HFF-Myc (cell line): ENCODE data around the gene TMEM184A.
A peak's percentile ranks its signal among the peaks of the same experiment; 100 is the strongest.

ENCODE experiments used
- DNase-seq: peaks from one replicate; pipeline ENCODE4 v3.0.0-alpha.2; 2011; ENCODE audit warnings: low read depth; ENCODE audit errors: extremely low read depth
- H3K4me3 ChIP-seq: replicated peaks from 2 replicates; pipeline ENCODE4 v1.5.1; 2011; ENCODE audit warnings: low read depth, mild to moderate bottlenecking, control low read depth, low read length
- CTCF ChIP-seq: IDR thresholded peaks from 2 replicates; pipeline ENCODE4 v1.5.1; 2012; ENCODE audit warnings: mild to moderate bottlenecking, low read depth, low read length, control low read depth; ENCODE audit errors: missing control alignments

TMEM184A gene

GRCh38 chr7:1538544-1539180, 17.3 kb downstream of the TMEM184A start:
- DNase-seq, result no peak
- H3K4me3 ChIP-seq, result no peak overlapping the region
- TF ChIP-seq CTCF, result no peak

GRCh38 chr7:1537535-1538412, 18.2 kb downstream of the TMEM184A start:
- no peak for TF ChIP-seq CTCF
- peak; percentile 77 for DNase-seq
- H3K4me3 ChIP-seq, result peak overlapping the region; percentile 43

DNA sequence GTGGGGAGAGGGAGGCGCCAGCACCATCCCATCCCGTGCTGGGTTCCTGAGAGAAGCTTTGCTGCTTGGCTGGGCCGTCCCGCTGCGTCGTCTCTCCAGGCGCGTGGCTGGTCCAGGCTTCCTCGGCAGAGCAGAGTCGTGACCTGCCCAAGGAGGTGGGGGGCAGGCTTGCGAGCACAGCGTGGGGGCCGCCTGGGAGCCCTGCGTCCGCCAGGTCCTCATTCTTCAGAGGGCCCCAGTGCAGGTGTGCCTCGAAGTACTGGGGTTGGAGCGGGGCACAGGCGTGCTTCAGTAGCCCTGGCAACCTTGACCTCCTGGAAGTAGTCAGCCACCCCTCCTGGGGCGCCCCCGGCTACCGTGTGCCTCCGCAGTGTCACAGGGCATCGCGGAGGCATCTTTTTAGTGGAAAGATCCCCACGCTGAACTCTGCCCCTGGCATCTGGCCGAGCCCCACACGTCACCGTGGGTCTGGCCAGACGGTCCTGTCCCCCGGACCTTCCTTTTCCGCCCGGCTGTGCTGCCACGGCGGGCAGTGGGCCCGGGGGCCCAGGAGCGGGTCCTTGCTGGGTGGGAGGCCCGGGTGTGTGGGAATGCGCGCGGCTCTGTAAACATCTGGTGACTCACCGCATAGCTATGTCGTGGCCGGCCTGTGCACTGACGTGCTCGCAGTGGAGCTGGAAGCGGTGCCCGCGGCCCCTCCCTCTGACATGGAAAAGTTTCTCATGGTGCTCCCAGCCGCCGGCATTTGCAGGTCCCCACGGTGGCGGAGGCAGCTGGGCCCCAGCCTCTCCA, 19.1 kb downstream of the TMEM184A start:
- peak; percentile 90 for DNase-seq
- no peak for TF ChIP-seq CTCF
- peak overlapping the region; percentile 43 for H3K4me3 ChIP-seq

GRCh38 chr7:1536455-1536742, 19.6 kb downstream of the TMEM184A start:
- H3K4me3 ChIP-seq, result no peak overlapping the region
- no peak for TF ChIP-seq CTCF
- DNase-seq, result no peak

DNA sequence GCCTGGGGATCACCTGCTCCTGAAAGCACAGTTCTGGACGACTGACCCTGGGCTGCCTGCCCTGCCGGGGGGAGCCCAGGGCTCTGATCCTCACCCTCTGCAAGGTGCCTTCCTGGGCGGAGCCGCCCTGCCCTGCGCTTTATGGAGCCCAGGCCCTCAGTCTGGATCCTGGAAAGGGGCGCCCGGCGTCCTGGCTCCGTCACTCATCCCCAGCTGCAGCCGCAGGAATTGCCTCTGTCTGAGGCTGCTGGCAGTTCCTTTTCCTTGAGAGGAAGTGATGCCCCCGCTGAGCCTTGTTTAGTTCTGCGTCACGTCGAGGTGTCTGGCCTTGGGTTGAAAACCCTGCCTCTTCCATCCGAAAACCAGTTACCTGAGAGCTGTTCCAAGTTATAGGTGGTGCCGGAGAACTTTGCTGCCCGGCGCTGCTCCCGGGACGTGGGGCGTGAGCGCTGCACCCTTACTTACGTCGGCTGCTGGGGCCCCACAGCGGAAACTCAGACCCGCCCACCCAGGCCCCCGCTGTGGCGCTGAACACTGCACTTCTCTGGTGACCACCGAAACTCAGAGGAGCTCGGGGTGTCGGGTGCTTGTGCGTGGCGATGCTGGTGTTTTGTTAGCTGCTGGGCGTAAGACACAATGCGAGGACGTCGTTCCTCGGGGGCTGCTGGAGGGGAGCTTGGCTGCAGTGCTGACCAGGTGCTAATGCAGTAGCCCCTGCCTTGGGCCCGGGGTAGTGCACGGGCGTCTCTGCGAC, 20.1 kb downstream of the TMEM184A start:
- no peak overlapping the region for H3K4me3 ChIP-seq
- TF ChIP-seq CTCF, result no peak
- DNase-seq, result no peak

DNA sequence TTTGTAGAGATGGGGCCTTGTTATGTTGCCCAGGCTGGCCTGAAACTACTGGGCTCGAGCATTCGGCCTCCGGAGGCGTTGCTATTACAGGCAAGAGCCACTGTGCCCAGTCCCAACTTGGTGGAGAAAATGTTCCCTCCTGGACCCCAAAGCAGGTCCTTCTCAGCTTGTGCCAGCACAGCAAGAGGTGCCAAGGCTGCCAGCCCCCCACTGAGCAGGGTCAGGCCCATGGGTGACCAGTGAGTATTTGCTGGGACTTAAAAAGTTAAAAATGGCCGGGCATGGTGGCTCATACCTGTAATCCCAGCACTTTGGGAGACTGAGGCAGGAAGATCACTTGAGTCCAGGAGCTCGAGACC, 20.9 kb downstream of the TMEM184A start:
- no peak for TF ChIP-seq CTCF
- DNase-seq, result no peak
- H3K4me3 ChIP-seq, result no peak overlapping the region
